Esophagus muscularis mucosa (tissue), 4 donors: ENCODE measurements around the gene FOXD1. TPM values are rescaled to one million over a fixed set of nuclear protein-coding genes. Genes with fewer than 3 reads are reported as not detected.

ENCODE experiments used
- DNase-seq: peaks from one replicate; pipeline ENCODE4 v3.0.0-alpha.2; 2017; ENCODE audit errors: extremely low spot score
- H3K27ac ChIP-seq, 4 donors: fragments of 200-600 bp; sonication (generic); replicated peaks in 1 of 4; 1 replicate in 3 of 4; 2 replicates in 1 of 4; pipeline ENCODE4 v1.5.1; 2016 to 2019; ENCODE audit warnings: mild to moderate bottlenecking in 1 of 4
- H3K27me3 ChIP-seq, 4 donors: fragments of 200-600 bp; sonication (generic); one replicate each; pipeline versions ENCODE4 v1.5.1 to v1.6.0; 2016 to 2019
- H3K36me3 ChIP-seq, 4 donors: fragments of 200-600 bp; sonication (generic); one replicate each; pipeline ENCODE4 v1.5.1; 2016 to 2019
- H3K4me1 ChIP-seq, 4 donors: fragments of 200-600 bp; sonication (generic); one replicate each; pipeline ENCODE4 v1.5.1; 2016 to 2019
- H3K4me3 ChIP-seq, 4 donors: fragments of 200-600 bp; sonication (generic); 1 replicate in 2 of 4; 2 replicates in 2 of 4; pipeline ENCODE4 v1.5.1; 2016 to 2019; ENCODE audit warnings: mild to moderate bottlenecking in 4 of 4, moderate library complexity in 1 of 4
- H3K9me3 ChIP-seq, 4 donors: fragments of 200-600 bp; sonication (generic); 1 replicate in 3 of 4; 2 replicates in 1 of 4; pipeline ENCODE4 v1.5.1; 2016 to 2019
- CTCF ChIP-seq, 3 experiments: fragments of 200-600 bp in 2 of 3; fragments of 450-650 bp in 1 of 3; sonication (generic) in 2 of 3; IDR thresholded peaks; one replicate each; pipeline ENCODE4 v1.5.1; 2017 to 2019; ENCODE audit warnings: antibody characterized with exemption in 3 of 3, mild to moderate bottlenecking in 2 of 3, moderate library complexity in 1 of 3
- EP300 ChIP-seq: sonication (generic); formaldehyde crosslinking; IDR thresholded peaks from one replicate; pipeline ENCODE4 v1.6.1; 2017; ENCODE audit warnings: antibody characterized with exemption
- POLR2A ChIP-seq: fragments of 450-650 bp; IDR thresholded peaks from one replicate; pipeline ENCODE4 v1.6.1; 2017; ENCODE audit warnings: antibody characterized with exemption, moderate library complexity, mild to moderate bottlenecking, low read depth
- POLR2AphosphoS5 ChIP-seq, 2 donors: sonication (generic); formaldehyde crosslinking; IDR thresholded peaks; one replicate each; pipeline ENCODE4 v1.6.1; 2017; ENCODE audit warnings: antibody characterized with exemption in 2 of 2
- WGBS: methylation state at CpG from one replicate; pipeline ENCODE4 v1.1.5; 2018; 5-methylcytosine and 5-hydroxymethylcytosine counted together
- intact Hi-C: fragments of 100-400 bp; cut with DNase I; formaldehyde crosslinking; loops from one replicate; pipeline ENCODE4 v1.15.1; 2023
- total RNA-seq, 4 donors: library from RNA; depleted of rRNA; stranded (reverse); fragments of >200 nt; gene quantifications; one replicate each; pipeline versions ENCODE4 v1.1.0 to v1.2.1, GENCODE V29; 2016

Gene FOXD1
- total RNA-seq, 4 donors from 2014 or later, result 5.0 to 23.4 (median 13.6) TPM

GRCh38 chr5:73434907-73435306 is 13.7 kb downstream of the FOXD1 start:
- intact Hi-C loops, result loop anchor here (5.0 kb wide), 1 partner anchor 218 kb away; no protein-coding TSS in a partner anchor
- H3K9me3 ChIP-seq, result no peaks in the 10 kb centered on the region
- H3K4me1 ChIP-seq, result peaks cover 17 to 25% (median 25%) of the 10 kb centered on the region in 4 donors
- no peak for DNase-seq
- H3K4me3 ChIP-seq, result no peak overlapping the region
- H3K36me3 ChIP-seq, result no peaks in the 10 kb centered on the region
- no peak for TF ChIP-seq CTCF (IDR thresholded peaks at IDR 0.05)
- TF ChIP-seq EP300, result no peak
- no peak for TF ChIP-seq POLR2AphosphoS5 (IDR thresholded peaks at IDR 0.05)
- TF ChIP-seq POLR2A, result no peak
- 72% methylated on average over 1 of the region's 1 CpG for WGBS
- peaks cover 0 to 63% (median 23%) of the 10 kb centered on the region in 4 donors for H3K27me3 ChIP-seq
- H3K27ac ChIP-seq, result no peak overlapping the region

- H3K36me3 ChIP-seq, result no peaks in the 10 kb centered on the region
- TF ChIP-seq CTCF (IDR thresholded peaks at IDR 0.05) (no peak), POLR2A (no peak), POLR2AphosphoS5 (IDR thresholded peaks at IDR 0.05) (no peak), EP300 (no peak)
- no peak for DNase-seq
- no peak overlapping the region for H3K4me3 ChIP-seq
- intact Hi-C loops, result no loop called here
- H3K27ac ChIP-seq, result no peak overlapping the region
- H3K27me3 ChIP-seq, result peaks cover 0 to 59% (median 23%) of the 10 kb centered on the region in 4 donors
- peaks cover 17 to 25% (median 25%) of the 10 kb centered on the region in 4 donors for H3K4me1 ChIP-seq
- no peaks in the 10 kb centered on the region for H3K9me3 ChIP-seq
- 55% methylated on average over 1 of the region's 1 CpG for WGBS
Measured at GRCh38 chr5:73434461-73434860, 14.1 kb downstream of the FOXD1 start.

GRCh38 chr5:73433982-73434342 is 14.6 kb downstream of the FOXD1 start:
- Histone ChIP-seq H3K9me3 (no peaks in the 10 kb centered on the region), H3K4me3 (no peak overlapping the region), H3K36me3 (no peaks in the 10 kb centered on the region), H3K4me1 (peaks cover 17 to 25% (median 25%) of the 10 kb centered on the region in 4 donors), H3K27me3 (peaks cover 0 to 54% (median 22%) of the 10 kb centered on the region in 4 donors), H3K27ac (no peak overlapping the region)
- DNase-seq, result no peak
- 80% methylated on average over 1 of the region's 1 CpG for WGBS
- TF ChIP-seq EP300, result no peak
- TF ChIP-seq POLR2AphosphoS5 (IDR thresholded peaks at IDR 0.05), result no peak
- no peak for TF ChIP-seq POLR2A
- no peak for TF ChIP-seq CTCF (IDR thresholded peaks at IDR 0.05)
- intact Hi-C loops, result no loop called here

GRCh38 chr5:73433272-73433981 is 15.2 kb downstream of the FOXD1 start:
- Histone ChIP-seq H3K36me3 (no peaks in the 10 kb centered on the region), H3K27ac (no peak overlapping the region), H3K27me3 (peaks cover 0 to 49% (median 20%) of the 10 kb centered on the region in 4 donors), H3K4me1 (peaks cover 17 to 23% (median 22%) of the 10 kb centered on the region in 4 donors), H3K9me3 (no peaks in the 10 kb centered on the region), H3K4me3 (no peak overlapping the region)
- intact Hi-C loops, result no loop called here
- no peak for DNase-seq
- WGBS, result 69% methylated on average over 4 of the region's 4 CpGs
- TF ChIP-seq CTCF (IDR thresholded peaks at IDR 0.05) (no peak), EP300 (no peak), POLR2A (no peak), POLR2AphosphoS5 (IDR thresholded peaks at IDR 0.05) (no peak)
